NT2/D1 (cell line): Measurements from ENCODE around the gene MX2.

ENCODE experiments used
- YY1 ChIP-seq: IDR thresholded peaks from 2 replicates; pipeline ENCODE4 v1.6.1; 2011; ENCODE audit not compliant: insufficient read length, insufficient read depth
- ZNF274 ChIP-seq: IDR thresholded peaks from 2 replicates; pipeline ENCODE4 v1.6.1; 2011; ENCODE audit warnings: mild to moderate bottlenecking, low read depth, low read length

DNA sequence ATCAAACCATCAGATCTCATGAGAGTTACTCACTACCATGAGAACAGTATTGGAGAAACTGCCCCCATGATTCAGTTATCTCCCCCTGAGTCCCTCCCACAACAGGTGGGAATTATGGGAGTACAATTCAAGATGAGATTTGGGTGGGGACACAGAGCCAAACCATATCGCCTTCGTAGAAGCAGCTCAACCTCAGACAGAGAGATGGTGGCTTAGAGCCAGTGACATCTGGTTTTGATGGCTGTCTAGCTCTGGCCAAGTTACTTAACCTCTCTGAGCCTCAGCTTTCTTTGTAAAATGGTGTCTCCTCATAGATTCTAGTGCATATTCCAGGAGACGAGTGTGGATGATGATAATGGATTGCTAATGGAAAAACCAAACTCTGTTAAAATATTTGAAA lies 91.4 kb downstream of the MX2 start:
- TF ChIP-seq YY1: no peak
- no peak for TF ChIP-seq ZNF274
